GM19397 (cell line): ENCODE results near the gene SMIM31.
A peak's percentile ranks its signal among the peaks of the same experiment; 100 is the strongest.

ENCODE experiments used
- ATAC-seq: cut with Tn5 transposase; IDR thresholded peaks from one replicate; pipeline ENCODE4 v1.9.1; 2021; ENCODE audit warnings: mild to moderate bottlenecking, moderate library complexity; ENCODE audit not compliant: unreplicated experiment

The SMIM31 gene

GRCh38 chr4:164753873-164754488 is at the start of gene SMIM31:
SMIM31 (plus strand) TSS chr4:164754131; CDS start chr4:164770444, 16,313 bp downstream.
- no peak for ATAC-seq

DNA sequence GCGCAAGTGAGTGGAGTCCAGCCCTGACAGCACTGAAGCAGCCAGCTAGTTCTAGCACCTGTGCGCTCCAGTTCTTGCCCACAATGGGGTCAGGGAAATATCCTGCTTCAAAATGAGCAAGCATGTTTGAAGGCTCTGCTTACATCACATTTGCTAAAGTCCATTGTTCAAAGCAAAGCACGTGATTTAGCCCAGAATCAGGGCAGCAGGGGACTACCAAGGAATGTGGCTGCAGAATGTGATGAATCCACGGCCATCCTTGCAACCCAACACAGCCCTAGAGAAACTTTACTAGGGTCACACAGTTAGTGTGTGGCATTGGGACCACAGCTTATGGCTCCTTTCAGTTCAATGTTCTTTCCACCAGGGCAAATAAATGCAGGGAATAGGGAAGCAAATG is 47.3 kb upstream of the SMIM31 start:
- ATAC-seq: no peak

DNA sequence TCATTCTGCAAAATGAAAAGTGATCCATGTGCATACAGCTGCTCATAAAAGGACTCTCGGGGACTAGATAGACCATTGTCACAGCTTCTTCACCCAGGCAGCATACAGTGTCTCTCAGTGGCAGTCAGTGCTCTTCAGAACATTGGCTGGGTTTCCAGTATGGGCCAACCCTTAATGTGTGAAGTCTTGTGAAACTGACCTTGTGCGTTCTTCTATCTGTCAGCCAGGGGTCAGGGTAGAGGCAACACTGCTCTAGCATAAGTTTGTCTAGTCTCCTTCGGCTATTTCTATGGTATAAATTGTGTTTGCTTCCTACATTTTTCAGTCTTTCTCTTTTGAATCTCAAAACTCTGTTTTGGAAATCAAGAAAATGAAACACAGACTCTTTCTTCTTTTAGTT is 37.0 kb upstream of the SMIM31 start:
- ATAC-seq: peak; percentile 71

DNA sequence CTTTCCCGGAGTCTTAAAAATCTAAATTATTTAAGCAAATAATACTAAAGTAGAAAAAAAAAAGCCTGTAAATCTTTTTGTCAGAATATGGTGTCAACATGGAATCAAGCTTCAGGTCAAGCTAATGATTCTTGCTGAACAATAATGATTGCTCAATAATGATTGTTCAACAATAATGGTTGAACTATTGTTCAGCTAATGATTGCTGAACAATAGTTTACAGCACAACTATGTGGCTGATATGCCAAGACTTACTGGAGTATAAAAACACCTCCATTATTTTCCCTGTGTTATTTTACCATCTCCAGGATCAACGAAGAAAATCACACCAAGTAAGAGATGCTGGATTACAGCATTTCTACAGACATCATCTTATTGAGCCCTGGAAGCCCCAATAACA is 35.1 kb upstream of the SMIM31 start:
- ATAC-seq: no peak

GRCh38 chr4:164725066-164725465 is 28.9 kb upstream of the SMIM31 start:
- ATAC-seq: no peak

GRCh38 chr4:164730705-164731393 is 23.1 kb upstream of the SMIM31 start:
- ATAC-seq: no peak

DNA sequence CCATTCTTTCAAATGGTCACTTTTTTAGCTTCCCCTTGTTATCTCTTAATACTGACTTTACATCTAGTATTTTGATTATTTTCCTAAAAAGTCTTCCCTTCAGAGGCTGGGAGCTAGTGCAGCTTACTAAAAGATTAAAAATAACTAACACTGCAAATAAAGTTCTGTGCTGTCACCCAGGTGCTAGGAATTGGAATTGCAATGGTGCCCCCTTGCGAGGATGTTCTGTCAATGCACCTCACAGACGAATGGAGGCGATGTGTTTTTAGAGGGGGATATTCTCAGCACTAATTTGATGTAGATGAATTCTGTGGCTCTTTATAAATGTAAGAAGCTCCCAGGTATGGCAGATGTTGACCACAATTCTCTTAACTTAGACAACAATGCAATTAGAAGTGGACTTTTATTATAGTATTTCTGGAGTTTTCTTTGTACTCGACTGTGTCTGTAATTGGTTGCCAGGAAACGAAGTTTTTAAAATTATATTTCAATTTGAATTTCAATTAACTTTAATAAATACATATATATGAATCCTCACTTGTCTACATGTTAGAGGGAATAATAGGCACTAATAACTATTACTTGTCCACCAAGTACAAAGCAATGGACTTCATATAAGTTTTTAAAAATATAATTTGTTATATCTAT is 22.0 kb upstream of the SMIM31 start:
- peak; percentile 72 for ATAC-seq

DNA sequence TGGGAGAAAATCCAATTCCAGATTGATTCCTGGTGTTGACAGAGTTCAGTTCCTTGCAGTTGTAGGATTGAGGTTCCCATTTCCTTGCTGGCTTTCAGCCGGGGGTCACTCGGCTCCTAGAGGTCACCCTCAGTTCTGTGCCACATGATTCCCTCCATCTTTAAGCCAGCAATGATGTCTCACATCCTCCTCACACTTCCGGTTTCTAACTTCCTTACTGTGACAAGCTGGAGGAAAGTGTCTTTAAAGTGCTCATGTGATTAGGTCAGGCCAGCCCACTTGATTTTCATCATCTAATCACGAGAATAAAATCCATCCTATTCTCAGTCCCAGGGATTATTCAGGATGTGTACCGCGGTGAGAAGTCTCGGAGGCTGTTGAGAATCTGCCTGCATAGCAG is 19.4 kb upstream of the SMIM31 start:
- ATAC-seq: peak; percentile 51

- ATAC-seq: no peak
These were observed 5.6 kb upstream of the SMIM31 start for GRCh38 chr4:164748375-164748774.

GRCh38 chr4:164755432-164755831 is 1.5 kb downstream of the SMIM31 start:
- no peak for ATAC-seq

GRCh38 chr4:164756686-164757085 is 2.8 kb downstream of the SMIM31 start:
- no peak for ATAC-seq

- no peak for ATAC-seq
These were observed 7.3 kb downstream of the SMIM31 start for GRCh38 chr4:164761241-164761640.

- ATAC-seq: no peak
These were observed 7.9 kb downstream of the SMIM31 start for GRCh38 chr4:164761746-164762275.

DNA sequence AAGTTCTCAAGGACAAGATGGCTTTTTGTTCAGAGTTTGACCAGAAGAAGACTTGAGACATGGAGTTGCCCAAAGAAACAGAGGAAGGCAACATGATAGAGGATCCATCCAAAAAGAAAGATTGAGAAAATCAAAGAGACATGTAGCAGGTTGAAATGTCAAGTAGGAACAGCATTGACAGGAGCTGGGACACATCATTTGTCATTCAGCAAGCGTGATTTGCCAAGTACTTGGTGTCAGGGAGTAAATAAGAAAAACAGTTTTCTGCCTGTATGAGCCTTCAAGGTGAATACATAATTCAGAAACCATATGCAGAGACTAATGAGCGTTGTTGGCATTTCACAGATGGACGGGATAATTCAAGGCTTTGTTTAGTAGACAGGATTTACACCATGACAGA is 11.2 kb downstream of the SMIM31 start:
- ATAC-seq: no peak

GRCh38 chr4:164765833-164766232 is 11.9 kb downstream of the SMIM31 start:
- ATAC-seq: no peak

GRCh38 chr4:164768516-164768915 is 14.6 kb downstream of the SMIM31 start:
- ATAC-seq: no peak

GRCh38 chr4:164770010-164770724 is 16.2 kb downstream of the SMIM31 start:
- ATAC-seq: no peak

- no peak for ATAC-seq
These were observed 17.2 kb downstream of the SMIM31 start for GRCh38 chr4:164771088-164771487.

DNA sequence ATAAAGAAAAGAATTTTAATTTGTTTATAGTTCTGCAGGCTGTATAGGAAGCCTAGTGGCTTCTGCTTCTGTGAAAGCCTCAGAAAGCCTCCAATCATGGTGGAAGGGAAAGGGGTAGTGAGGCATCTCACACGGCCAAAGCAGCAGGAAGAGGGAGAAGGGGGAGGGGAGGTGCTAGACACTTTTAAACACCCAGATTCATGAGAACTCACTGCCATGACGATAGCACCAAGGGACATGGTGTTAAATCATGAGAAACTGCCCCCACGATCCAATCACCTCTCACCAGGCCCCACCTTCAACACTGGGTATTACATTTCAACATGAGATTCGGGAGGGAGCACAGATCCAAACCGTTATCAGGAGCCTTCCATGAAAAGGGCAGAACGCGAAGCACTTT is 18.1 kb downstream of the SMIM31 start:
- ATAC-seq: no peak

GRCh38 chr4:164779080-164779479 is 25.1 kb downstream of the SMIM31 start:
- ATAC-seq: no peak

DNA sequence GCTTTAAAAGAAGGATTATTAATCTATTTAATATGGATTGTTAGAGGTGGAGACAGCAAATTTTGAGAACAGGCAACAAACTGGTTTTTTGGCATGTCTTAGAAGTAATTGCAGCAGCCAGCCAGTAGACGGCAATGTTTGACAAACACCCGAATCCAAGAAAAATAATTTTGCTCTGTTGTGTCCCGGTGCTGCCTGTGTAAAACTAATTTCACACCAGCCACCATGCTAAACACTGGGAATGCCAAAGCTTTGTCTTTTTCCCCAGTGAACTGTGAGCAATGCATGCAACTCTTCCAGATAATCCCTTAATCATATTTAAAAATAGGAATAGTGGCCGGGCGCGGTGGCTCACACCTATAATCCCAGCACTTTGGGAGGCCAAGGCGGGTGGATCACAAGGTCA is 25.9 kb downstream of the SMIM31 start:
- ATAC-seq: no peak
